ENCODE results near the gene TMED4. TPM values are rescaled to one million over a fixed set of nuclear protein-coding genes. Genes with fewer than 3 reads are reported as not detected.
A peak's percentile ranks its signal among the peaks of the same experiment; 100 is the strongest.

TMED4 gene
- total and polyA plus RNA-seq, 10 of the 15 experiments (the other 5 are each of a cell fraction or from before 2014, with no cell fraction given): 20.8 to 71.3 (median 51.0) TPM

DNA sequence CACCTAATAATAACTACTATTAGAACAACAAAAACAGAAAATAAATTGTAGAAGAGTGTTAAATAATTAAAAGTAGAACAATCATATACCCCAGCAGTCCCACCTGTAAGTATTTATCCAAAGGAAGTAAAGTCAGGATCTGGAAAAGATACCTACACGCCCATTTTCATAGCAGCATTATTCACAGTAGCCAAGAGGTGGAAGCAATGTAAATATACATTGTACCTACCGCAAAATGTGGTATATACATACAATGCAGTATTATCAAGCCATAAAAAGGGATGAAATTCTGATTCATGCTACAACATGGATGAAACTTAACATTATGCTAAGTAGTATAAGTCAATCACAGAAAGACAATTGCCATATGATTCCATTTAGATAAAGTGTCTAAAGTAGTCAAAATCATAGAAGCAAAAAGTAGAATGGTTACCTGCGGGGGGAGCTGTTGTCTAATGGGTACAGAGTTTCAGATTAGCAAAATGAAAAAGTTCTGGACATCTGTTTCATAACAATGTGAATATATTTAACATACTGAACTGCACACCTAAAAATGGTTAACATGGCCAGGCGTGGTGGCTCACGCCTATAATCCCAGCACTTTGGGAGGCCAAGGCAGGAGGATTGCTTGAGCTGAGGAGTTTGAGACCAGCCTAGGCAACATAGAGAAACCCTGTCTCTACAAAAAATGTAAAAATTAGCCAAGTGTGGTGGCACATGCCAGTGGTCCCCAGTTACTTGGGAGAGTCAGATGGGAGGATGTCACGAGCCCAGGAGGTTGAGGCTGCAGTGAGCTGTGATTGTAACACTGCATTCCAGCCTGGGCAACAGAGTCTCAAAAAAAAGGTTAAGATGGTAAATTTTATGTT, 6.0 kb upstream of the TMED4 start (continued):
- TF ChIP-seq MLLT1 (IDR thresholded peaks at IDR 0.05) (peak; percentile 47; the same call in 1 of the 2 replicates), ZNF592 (IDR thresholded peaks at IDR 0.05) (0 out of 2 replicates have a peak, but pooled peaks have one; percentile 36), NFYA (IDR thresholded peaks at IDR 0.05; ENCODE audit: borderline replicate concordance, low read depth, low read length) (no peak), IRF4 (IDR thresholded peaks at IDR 0.05; ENCODE audit: low read depth, low read length) (no peak), TBL1XR1 (IDR thresholded peaks at IDR 0.05; ENCODE audit: low read depth, low read length) (no peak), ETV6 (conservative IDR thresholded peaks at IDR 0.05 in 1 of 2, IDR thresholded peaks at IDR 0.05 in 1 of 2; ENCODE audit: borderline replicate concordance in 1 of 2, low read depth in 1 of 2) (no peak), RAD21 (IDR thresholded peaks at IDR 0.05; ENCODE audit: insufficient read depth, low read depth, low read length) (peak; percentile 94), RFX5 (IDR thresholded peaks at IDR 0.05; ENCODE audit: low read depth, low read length) (no peak), CBX5 (IDR thresholded peaks at IDR 0.05; ENCODE audit: low read depth) (no peak), BCL11A (IDR thresholded peaks at IDR 0.05; ENCODE audit: low read depth, low read length) (no peak), SMC3 (IDR thresholded peaks at IDR 0.05; ENCODE audit: borderline replicate concordance, low read length) (peak; percentile 84; the same call in 1 of the 2 replicates), STAT3 (IDR thresholded peaks at IDR 0.05; ENCODE audit: low read depth, low read length) (no peak), NFIC (IDR thresholded peaks at IDR 0.05; ENCODE audit: low read depth, low read length) (no peak), RAD51 (IDR thresholded peaks at IDR 0.05) (no peak)
- TF ChIP-seq, protein P1, sequence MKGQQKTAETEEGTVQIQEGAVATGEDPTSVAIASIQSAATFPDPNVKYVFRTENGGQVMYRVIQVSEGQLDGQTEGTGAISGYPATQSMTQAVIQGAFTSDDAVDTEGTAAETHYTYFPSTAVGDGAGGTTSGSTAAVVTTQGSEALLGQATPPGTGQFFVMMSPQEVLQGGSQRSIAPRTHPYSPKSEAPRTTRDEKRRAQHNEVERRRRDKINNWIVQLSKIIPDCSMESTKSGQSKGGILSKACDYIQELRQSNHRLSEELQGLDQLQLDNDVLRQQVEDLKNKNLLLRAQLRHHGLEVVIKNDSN (IDR thresholded peaks at IDR 0.05; ENCODE audit: borderline replicate concordance, extremely low read length, insufficient read depth, low read depth, low read length): no peak
- TF ChIP-seq, protein P2, sequence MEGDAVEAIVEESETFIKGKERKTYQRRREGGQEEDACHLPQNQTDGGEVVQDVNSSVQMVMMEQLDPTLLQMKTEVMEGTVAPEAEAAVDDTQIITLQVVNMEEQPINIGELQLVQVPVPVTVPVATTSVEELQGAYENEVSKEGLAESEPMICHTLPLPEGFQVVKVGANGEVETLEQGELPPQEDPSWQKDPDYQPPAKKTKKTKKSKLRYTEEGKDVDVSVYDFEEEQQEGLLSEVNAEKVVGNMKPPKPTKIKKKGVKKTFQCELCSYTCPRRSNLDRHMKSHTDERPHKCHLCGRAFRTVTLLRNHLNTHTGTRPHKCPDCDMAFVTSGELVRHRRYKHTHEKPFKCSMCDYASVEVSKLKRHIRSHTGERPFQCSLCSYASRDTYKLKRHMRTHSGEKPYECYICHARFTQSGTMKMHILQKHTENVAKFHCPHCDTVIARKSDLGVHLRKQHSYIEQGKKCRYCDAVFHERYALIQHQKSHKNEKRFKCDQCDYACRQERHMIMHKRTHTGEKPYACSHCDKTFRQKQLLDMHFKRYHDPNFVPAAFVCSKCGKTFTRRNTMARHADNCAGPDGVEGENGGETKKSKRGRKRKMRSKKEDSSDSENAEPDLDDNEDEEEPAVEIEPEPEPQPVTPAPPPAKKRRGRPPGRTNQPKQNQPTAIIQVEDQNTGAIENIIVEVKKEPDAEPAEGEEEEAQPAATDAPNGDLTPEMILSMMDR (IDR thresholded peaks at IDR 0.05 in 2 of 3, conservative IDR thresholded peaks at IDR 0.05 in 1 of 3; ENCODE audit: control insufficient read depth in 2 of 3, extremely low read depth in 1 of 3, insufficient read depth in 1 of 3, low read depth in 3 of 3, low read length in 3 of 3): peak; percentile 62 to 77 (median 64); a peak in 5 of 6 replicates
- TF ChIP-seq, protein P3, sequence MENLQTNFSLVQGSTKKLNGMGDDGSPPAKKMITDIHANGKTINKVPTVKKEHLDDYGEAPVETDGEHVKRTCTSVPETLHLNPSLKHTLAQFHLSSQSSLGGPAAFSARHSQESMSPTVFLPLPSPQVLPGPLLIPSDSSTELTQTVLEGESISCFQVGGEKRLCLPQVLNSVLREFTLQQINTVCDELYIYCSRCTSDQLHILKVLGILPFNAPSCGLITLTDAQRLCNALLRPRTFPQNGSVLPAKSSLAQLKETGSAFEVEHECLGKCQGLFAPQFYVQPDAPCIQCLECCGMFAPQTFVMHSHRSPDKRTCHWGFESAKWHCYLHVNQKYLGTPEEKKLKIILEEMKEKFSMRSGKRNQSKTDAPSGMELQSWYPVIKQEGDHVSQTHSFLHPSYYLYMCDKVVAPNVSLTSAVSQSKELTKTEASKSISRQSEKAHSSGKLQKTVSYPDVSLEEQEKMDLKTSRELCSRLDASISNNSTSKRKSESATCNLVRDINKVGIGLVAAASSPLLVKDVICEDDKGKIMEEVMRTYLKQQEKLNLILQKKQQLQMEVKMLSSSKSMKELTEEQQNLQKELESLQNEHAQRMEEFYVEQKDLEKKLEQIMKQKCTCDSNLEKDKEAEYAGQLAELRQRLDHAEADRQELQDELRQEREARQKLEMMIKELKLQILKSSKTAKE (IDR thresholded peaks at IDR 0.05; ENCODE audit: low read depth, poor library complexity, severe bottlenecking): peak; percentile 24
